ENCODE measurements around the gene PDZD8.
"Not testable (repeated sequence)": the region's sequence is repeated elsewhere in the genome, so short reads cannot be mapped to it uniquely, and the experiment has no call there.

The PDZD8 gene

GRCh38 chr10:117256910-117257309 is 118.3 kb downstream of the PDZD8 start:
- DNase-seq (ENCODE audit: low read depth in 4 of 4, low spot score in 1 of 4): no peak

GRCh38 chr10:117255835-117256460 is 119.3 kb downstream of the PDZD8 start:
- DNase-seq (ENCODE audit: low read depth in 4 of 4, low spot score in 1 of 4): no peak

GRCh38 chr10:117254774-117255735 is 120.2 kb downstream of the PDZD8 start:
- no peak for DNase-seq (ENCODE audit: low read depth in 4 of 4, low spot score in 1 of 4)

- DNase-seq (ENCODE audit: low read depth in 4 of 4, low spot score in 1 of 4): no peak
These were observed 120.9 kb downstream of the PDZD8 start for GRCh38 chr10:117254338-117254737.

- DNase-seq (ENCODE audit: low read depth in 4 of 4, low spot score in 1 of 4): no peak
These were observed 121.3 kb downstream of the PDZD8 start for GRCh38 chr10:117253908-117254307.

- DNase-seq (ENCODE audit: low read depth in 4 of 4, low spot score in 1 of 4): no peak
These were observed 124.8 kb downstream of the PDZD8 start for GRCh38 chr10:117250411-117250810.

- no peak for DNase-seq (ENCODE audit: low read depth in 4 of 4, low spot score in 1 of 4)
These were observed 125.6 kb downstream of the PDZD8 start for GRCh38 chr10:117249493-117250093.

GRCh38 chr10:117248750-117249465 is 126.3 kb downstream of the PDZD8 start:
- no peak for DNase-seq (ENCODE audit: low read depth in 4 of 4, low spot score in 1 of 4)

- no peak for DNase-seq (ENCODE audit: low read depth in 4 of 4, low spot score in 1 of 4)
These were observed 128.1 kb downstream of the PDZD8 start for GRCh38 chr10:117246997-117247671.

GRCh38 chr10:117242463-117242832 is 132.8 kb downstream of the PDZD8 start:
- no peak for DNase-seq (ENCODE audit: low read depth in 4 of 4, low spot score in 1 of 4)

- no peak for DNase-seq (ENCODE audit: low read depth in 4 of 4, low spot score in 1 of 4)
These were observed 133.4 kb downstream of the PDZD8 start for GRCh38 chr10:117241541-117242462.

GRCh38 chr10:117240621-117241529 is 134.4 kb downstream of the PDZD8 start, which contains the start of gene SLC18A2:
Gene SLC18A2, plus strand, starts transcription at chr10:117241114. Its CDS starts 580 bp downstream, at chr10:117241694.
- no peak for DNase-seq (ENCODE audit: low read depth in 4 of 4, low spot score in 1 of 4)

GRCh38 chr10:117239721-117240620 is 135.3 kb downstream of the PDZD8 start:
- no peak for DNase-seq (ENCODE audit: low read depth in 4 of 4, low spot score in 1 of 4)

- no peak for DNase-seq (ENCODE audit: low read depth in 4 of 4, low spot score in 1 of 4)
These were observed 136.2 kb downstream of the PDZD8 start for GRCh38 chr10:117239051-117239450.

- no peak for DNase-seq (ENCODE audit: low read depth in 4 of 4, low spot score in 1 of 4)
These were observed 137.7 kb downstream of the PDZD8 start for GRCh38 chr10:117237401-117237991.

- not testable (repeated sequence) for DNase-seq (ENCODE audit: low read depth in 4 of 4, low spot score in 1 of 4)
These were observed 145.1 kb downstream of the PDZD8 start for GRCh38 chr10:117230107-117230506.

- DNase-seq (ENCODE audit: low read depth in 4 of 4, low spot score in 1 of 4): no peak
These were observed 147.0 kb downstream of the PDZD8 start for GRCh38 chr10:117228210-117228609.
